IPS-15b (cell line): ENCODE data around the gene ARGLU1.

Source experiments
- H3K27me3 ChIP-seq: one replicate; pipeline ENCODE4 v1.6.1; 2013; ENCODE audit warnings: low read length; ENCODE audit not compliant: control insufficient read depth, insufficient read depth
- H3K36me3 ChIP-seq: one replicate; pipeline ENCODE4 v1.6.1; 2013; ENCODE audit warnings: low read length; ENCODE audit not compliant: control insufficient read depth, insufficient read depth
- H3K4me1 ChIP-seq: one replicate; pipeline ENCODE4 v1.6.1; 2013; ENCODE audit warnings: mild to moderate bottlenecking, low read length; ENCODE audit not compliant: control insufficient read depth, insufficient read depth
- H3K4me3 ChIP-seq: one replicate; pipeline ENCODE4 v1.5.1; 2013; ENCODE audit warnings: low read depth, low read length
- H3K9ac ChIP-seq: one replicate; pipeline ENCODE4 v1.6.1; 2013; ENCODE audit warnings: low read depth, mild to moderate bottlenecking, low read length
- H3K9me3 ChIP-seq: one replicate; pipeline ENCODE4 v1.6.1; 2013; ENCODE audit warnings: mild to moderate bottlenecking, low read length; ENCODE audit not compliant: control insufficient read depth, insufficient read depth

ARGLU1 gene

DNA sequence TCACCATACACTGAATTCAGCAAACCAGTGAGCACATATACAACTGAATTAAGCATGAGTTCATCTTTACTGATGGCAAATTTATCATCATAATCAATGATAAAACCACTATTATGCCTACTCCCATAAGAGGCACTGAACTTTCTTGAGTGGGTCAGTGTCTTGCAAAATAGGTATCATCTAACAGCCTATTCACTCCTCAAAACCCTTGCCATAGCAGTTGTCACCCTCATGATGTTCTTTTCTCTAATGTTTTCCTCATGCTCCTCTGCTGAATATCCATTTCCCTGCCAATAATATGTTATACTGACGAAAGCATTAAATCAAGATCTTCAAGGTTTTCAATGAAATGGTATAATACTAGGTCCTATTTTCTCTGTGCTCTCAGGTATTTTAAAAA is 5.6 kb downstream of the ARGLU1 start:
- H3K4me3 ChIP-seq = no peak overlapping the region

DNA sequence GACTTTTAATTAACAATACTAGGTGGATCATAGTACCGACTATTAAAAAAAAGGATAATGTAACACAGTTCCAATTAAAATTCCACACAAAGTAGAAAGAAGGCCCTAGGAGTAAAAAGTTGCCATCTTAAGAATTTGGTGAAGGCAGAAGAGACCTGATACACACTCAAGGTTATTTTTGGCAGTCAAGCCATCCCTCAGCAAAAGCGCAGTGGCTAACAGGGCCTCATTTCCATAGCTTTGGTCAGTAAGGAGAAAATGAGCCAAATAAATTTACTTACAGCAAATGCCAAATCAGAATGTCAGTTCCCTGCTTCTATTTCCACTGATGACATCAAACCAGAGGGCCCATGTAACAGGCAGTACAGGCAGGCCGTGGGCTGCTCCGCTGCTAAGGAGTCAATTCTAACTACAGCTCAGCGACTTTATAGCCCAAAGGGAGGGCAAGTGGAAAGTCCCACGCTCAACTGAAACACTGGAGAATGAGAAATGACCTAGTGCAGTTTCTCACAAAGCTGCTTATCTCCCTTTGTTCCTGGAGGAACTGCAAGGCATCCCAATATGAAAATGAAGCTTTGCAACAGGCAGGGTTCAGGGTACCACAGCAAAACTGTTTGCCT is 6.3 kb downstream of the ARGLU1 start:
- H3K27me3 ChIP-seq = no peaks in the 10 kb centered on the region
- H3K4me1 ChIP-seq = peaks cover 44% of the 10 kb centered on the region
- peaks cover 9% of the 10 kb centered on the region for H3K36me3 ChIP-seq
- H3K9me3 ChIP-seq = no peaks in the 10 kb centered on the region
- H3K9ac ChIP-seq = no peak overlapping the region
- H3K4me3 ChIP-seq = no peak overlapping the region

More for the DNA sequence above, 5.6 kb downstream of the ARGLU1 start:
- peaks cover 44% of the 10 kb centered on the region for H3K4me1 ChIP-seq
- H3K9ac ChIP-seq = no peak overlapping the region
- peaks cover 9% of the 10 kb centered on the region for H3K36me3 ChIP-seq
- no peaks in the 10 kb centered on the region for H3K9me3 ChIP-seq
- no peaks in the 10 kb centered on the region for H3K27me3 ChIP-seq

DNA sequence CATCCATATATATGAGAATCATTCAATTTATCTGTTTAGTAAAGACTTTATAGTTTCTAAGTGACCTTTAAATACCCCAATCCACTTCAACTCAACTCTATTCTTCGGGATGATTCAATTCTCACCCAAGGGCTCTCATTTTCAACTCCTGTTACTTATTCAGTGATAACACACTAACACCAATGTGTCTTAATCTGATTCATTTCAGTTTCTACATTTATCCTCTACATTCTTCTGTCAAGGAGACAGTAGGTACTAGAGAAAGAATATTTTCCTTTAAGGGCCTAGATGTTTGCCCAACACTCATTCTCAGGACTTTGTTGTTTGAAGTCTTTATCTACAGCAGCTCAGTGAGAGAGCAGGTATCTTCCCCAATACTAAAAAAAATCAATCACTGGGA is 7.1 kb downstream of the ARGLU1 start:
- Histone ChIP-seq H3K4me3 (no peak overlapping the region), H3K4me1 (peaks cover 43% of the 10 kb centered on the region), H3K36me3 (peaks cover 9% of the 10 kb centered on the region), H3K27me3 (no peaks in the 10 kb centered on the region), H3K9ac (no peak overlapping the region), H3K9me3 (no peaks in the 10 kb centered on the region)

DNA sequence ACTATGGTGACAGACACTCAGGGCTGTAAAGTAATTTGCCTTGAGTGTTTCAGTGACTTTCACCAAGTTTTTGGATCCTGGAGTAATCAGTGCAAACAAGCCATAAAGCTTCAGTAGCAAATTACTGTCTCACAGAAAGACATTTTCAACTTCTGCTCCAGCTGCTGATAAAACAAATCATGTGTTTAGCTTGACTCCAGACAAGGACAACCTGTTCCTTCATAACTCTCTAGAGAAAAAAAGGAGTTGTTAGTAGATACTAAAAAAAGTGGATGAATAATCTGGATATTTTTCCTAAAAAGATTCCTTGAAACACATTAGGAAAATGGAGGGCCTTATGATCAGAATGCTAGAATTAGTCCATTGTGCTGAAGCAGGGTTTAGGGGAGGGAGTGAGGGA is 9.4 kb downstream of the ARGLU1 start:
- no peak overlapping the region for H3K4me3 ChIP-seq
- peaks cover 9% of the 10 kb centered on the region for H3K36me3 ChIP-seq
- H3K9ac ChIP-seq = no peak overlapping the region
- H3K9me3 ChIP-seq = no peaks in the 10 kb centered on the region
- peaks cover 21% of the 10 kb centered on the region for H3K4me1 ChIP-seq
- H3K27me3 ChIP-seq = no peaks in the 10 kb centered on the region

DNA sequence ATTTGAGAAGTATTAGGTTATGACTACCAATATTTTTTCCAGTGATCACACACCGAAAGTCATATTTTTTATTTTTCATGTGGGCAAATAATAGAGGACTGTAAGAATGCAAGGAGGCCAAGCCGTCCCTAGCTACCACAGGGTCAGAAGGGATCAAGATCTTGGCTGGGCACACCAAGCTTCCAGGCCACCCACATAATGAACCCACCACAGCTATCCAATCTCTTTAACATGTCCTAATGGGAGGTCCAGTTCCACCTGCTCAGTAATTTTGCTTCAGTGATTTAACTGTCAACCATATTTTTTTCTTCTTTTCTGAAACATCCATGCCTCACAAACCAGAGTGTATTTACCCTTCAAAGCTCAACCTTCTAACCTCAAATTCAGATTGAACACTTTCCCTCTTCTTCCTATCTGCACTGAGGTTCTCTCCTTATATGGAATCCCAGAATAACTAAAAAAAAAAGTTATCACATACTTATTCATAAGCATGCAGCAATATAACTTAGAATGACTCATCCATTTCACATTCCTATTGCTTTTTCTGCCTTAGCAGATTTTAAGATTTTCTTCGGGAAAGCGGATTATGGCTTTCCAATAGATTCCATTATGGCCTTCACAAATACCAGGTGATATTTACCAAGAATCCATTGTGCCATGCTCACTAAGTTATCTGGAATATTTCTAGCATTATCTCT is 12.2 kb downstream of the ARGLU1 start:
- H3K9me3 ChIP-seq = no peaks in the 10 kb centered on the region
- no peaks in the 10 kb centered on the region for H3K27me3 ChIP-seq
- no peak overlapping the region for H3K4me3 ChIP-seq
- H3K36me3 ChIP-seq = peaks cover 9% of the 10 kb centered on the region
- H3K9ac ChIP-seq = no peak overlapping the region
- peaks cover 2% of the 10 kb centered on the region for H3K4me1 ChIP-seq

DNA sequence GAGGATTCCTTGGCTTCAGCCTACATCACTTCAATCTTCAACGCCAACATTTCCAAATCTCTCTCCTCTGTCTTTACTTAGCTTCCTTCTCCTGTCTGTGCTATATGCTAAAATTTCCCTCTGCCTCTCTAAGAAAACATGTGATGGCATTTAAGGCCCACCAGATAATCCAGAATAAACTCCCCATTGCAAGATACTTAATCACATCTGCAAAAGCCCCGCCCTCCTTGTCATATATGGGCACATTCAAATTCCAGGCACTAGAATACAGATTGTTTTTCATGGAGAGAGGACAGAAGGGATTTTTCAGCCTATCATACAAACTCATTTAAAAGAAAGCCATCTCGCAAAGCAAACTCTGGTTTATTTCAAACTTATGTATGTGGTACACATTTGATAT is 16.2 kb downstream of the ARGLU1 start:
- Histone ChIP-seq H3K4me1 (no peaks in the 10 kb centered on the region), H3K9me3 (no peaks in the 10 kb centered on the region), H3K36me3 (no peaks in the 10 kb centered on the region), H3K4me3 (no peak overlapping the region), H3K27me3 (no peaks in the 10 kb centered on the region), H3K9ac (no peak overlapping the region)

DNA sequence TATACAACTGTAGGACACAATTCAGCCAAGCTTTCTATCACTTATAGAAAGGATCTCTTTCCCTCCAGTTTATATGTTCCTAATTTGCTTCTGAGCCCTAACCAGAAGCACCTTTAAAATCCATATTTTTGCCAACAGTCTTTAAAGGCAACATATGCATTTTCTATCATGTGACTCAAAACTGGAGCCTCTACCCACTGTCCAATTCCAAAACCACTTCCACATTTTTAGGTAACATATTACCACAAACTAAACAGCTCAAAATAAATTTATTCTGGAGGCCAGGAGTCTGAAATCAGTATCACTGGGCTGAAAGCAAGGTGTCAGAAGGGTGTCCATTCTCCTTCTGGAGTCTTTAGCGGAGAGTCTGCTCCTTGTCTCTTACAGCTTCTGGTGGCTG is 16.6 kb downstream of the ARGLU1 start:
- Histone ChIP-seq H3K36me3 (no peaks in the 10 kb centered on the region), H3K4me1 (no peaks in the 10 kb centered on the region), H3K9me3 (no peaks in the 10 kb centered on the region), H3K9ac (no peak overlapping the region), H3K4me3 (no peak overlapping the region), H3K27me3 (no peaks in the 10 kb centered on the region)

DNA sequence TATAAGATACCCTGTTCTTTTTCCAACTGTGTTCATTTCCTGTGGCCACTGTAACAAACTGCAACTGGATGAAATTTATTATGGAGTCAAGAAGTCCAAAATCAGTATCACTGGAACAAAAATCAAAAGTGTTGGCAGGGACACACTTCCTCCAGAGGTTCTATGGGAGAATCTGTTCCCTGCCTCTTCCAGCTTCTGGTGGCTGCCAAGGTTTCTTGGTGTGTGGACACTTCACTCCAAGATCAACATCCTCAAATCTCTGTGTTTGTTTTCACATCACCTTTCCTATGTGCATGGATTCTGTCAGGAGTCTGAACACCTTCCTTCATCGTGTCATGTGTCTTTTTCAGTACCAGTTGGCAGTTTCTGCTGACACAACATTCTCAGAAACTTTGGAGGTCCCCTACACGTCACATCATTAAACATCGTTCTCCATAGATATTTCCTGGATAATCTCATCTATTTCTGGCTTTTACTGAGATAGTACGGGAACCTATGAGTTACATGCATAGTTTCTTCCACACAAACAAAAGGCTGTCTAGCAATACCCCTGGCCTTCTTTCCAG is 17.3 kb downstream of the ARGLU1 start:
- Histone ChIP-seq H3K4me1 (no peaks in the 10 kb centered on the region), H3K9ac (no peak overlapping the region), H3K9me3 (no peaks in the 10 kb centered on the region), H3K36me3 (no peaks in the 10 kb centered on the region), H3K4me3 (no peak overlapping the region), H3K27me3 (no peaks in the 10 kb centered on the region)

DNA sequence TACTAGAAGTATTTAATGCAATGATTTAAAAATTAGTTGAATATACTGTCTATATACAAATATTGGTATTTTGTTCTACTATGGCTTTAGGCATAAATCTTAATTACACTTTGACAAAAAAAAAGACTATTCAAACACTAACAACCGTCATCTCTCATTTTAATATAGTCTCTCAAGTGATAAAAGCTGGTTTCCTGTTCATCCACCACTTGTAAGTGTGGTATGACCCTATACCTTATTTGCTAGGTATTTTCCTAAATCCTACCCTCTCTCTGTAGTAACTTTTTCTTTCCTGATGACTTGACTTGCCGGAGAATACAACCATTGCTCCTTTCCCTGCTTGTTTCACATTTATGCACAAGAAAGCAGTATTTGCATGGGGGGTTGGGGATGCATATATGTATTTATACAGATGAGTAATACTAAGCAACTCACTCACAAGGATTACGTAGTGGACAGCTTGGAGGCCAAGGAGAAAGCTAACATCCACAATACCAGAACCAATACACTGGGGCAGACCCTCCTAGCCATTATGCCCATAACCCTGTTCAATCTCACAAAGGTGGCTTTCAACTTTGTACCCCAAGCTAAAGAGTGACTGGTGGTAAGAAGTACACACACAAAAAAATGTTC is 19.8 kb downstream of the ARGLU1 start:
- no peaks in the 10 kb centered on the region for H3K36me3 ChIP-seq
- no peaks in the 10 kb centered on the region for H3K9me3 ChIP-seq
- no peaks in the 10 kb centered on the region for H3K27me3 ChIP-seq
- no peaks in the 10 kb centered on the region for H3K4me1 ChIP-seq
- H3K4me3 ChIP-seq = no peak overlapping the region
- H3K9ac ChIP-seq = no peak overlapping the region

DNA sequence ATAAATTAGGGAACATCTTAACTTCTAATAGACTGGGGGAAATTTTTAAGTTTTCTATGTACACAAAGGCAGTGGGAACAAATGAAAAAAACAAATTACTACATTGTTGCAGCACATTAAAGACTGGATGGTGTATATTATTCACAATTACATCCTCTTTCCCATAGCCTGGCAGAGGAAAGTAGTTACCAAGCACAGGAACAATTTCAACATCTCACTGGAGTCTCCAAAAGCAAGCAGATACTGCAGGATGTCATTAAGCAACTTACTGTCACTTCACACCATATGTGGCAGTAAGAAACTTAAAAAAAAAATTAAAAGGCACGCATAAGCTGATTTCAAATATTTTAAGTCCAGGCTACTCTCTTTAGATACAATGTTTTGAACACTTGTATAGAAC is 26.1 kb downstream of the ARGLU1 start:
- Histone ChIP-seq H3K9me3 (no peaks in the 10 kb centered on the region), H3K4me1 (peaks cover 3% of the 10 kb centered on the region), H3K36me3 (no peaks in the 10 kb centered on the region), H3K9ac (no peak overlapping the region), H3K4me3 (no peak overlapping the region), H3K27me3 (no peaks in the 10 kb centered on the region)

DNA sequence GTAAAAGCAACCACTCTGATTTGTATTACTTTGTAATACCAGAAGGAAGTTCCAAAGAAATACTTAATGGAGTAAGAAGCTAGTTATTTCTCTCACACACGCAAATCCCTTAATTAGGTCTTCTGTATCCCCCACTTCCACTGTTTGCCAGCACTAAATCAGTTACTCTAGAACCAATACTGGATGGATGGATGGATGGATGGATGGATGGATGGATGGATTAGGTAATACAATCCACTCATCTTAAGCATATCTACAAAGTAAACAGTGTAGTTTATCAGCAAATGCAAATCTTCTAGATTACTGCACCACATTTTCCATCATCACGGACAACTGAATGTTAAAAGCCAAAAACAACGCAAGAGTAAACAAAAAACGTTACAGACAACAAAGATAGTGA is 27.3 kb downstream of the ARGLU1 start:
- Histone ChIP-seq H3K4me1 (peaks cover 3% of the 10 kb centered on the region), H3K9me3 (no peaks in the 10 kb centered on the region), H3K27me3 (no peaks in the 10 kb centered on the region), H3K36me3 (no peaks in the 10 kb centered on the region), H3K4me3 (no peak overlapping the region), H3K9ac (no peak overlapping the region)

DNA sequence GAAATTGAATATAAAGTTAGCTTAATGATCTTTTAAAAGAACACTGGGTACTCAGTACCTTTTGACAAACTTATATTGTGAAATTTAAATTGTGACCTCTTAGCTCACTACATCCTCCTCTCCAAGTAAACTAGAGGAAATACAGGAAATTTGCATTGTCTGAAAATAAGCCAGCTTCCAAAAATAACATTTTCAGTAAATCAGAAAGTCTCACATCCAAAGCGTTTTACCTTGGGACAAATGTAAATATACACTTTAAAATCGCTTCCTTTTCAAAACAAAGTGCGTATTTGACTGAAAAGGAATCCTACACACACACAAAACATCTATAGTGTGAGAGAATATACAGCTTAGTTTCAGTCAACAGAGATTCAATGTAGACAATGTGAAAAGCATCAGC is 30.4 kb downstream of the ARGLU1 start:
- no peaks in the 10 kb centered on the region for H3K36me3 ChIP-seq

More for the DNA sequence above, 30.4 kb downstream of the ARGLU1 start:
- H3K27me3 ChIP-seq = peaks cover 17% of the 10 kb centered on the region
- H3K4me3 ChIP-seq = no peak overlapping the region
- no peaks in the 10 kb centered on the region for H3K9me3 ChIP-seq
- no peak overlapping the region for H3K9ac ChIP-seq
- peaks cover 8% of the 10 kb centered on the region for H3K4me1 ChIP-seq
